Vagina (tissue), 2 donors: ENCODE measurements around the gene PPM1E.

Source experiments
- CTCF ChIP-seq, 3 experiments: fragments of 450-650 bp in 2 of 3; fragments of 200-600 bp in 1 of 3; sonication (generic) in 1 of 3; IDR thresholded peaks; one replicate each; pipeline ENCODE4 v1.5.1; 2017 to 2019; ENCODE audit warnings: antibody characterized with exemption in 3 of 3, mild to moderate bottlenecking in 2 of 3, moderate library complexity in 2 of 3
- POLR2A ChIP-seq, 2 donors: fragments of 450-650 bp; IDR thresholded peaks; one replicate each; pipeline ENCODE4 v1.6.1; 2017; ENCODE audit warnings: antibody characterized with exemption in 2 of 2, mild to moderate bottlenecking in 2 of 2, moderate library complexity in 2 of 2

DNA sequence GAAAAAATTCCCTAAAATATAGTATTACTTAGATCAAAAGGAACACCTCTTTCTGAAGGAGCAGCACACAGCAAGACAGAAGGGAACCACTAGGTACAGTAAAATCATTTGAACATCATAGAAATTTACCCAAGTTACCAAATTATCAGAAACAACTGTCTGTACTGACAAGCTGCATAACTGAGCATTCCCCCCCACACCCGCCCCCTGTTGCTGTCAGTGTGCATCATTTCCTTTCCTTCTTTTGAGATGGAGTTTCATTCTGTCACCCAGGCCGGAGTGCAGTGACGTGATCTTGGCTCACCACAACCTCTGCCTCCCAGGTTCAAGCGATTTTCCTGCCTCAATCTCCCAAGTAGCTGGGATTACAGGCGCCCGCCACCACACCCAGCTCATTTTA lies 230.3 kb downstream of the PPM1E start:
- no peak for TF ChIP-seq CTCF (IDR thresholded peaks at IDR 0.05)
- no peak for TF ChIP-seq POLR2A (IDR thresholded peaks at IDR 0.05)
